ENCODE results near the gene NOL7. TPM values are rescaled to one million over a fixed set of nuclear protein-coding genes. Genes with fewer than 3 reads are reported as not detected.
A peak's percentile ranks its signal among the peaks of the same experiment; 100 is the strongest.

The NOL7 gene
- total RNA-seq, 6 experiments from 2014 or later: 12.9 to 68.2 (median 25.1) TPM

DNA sequence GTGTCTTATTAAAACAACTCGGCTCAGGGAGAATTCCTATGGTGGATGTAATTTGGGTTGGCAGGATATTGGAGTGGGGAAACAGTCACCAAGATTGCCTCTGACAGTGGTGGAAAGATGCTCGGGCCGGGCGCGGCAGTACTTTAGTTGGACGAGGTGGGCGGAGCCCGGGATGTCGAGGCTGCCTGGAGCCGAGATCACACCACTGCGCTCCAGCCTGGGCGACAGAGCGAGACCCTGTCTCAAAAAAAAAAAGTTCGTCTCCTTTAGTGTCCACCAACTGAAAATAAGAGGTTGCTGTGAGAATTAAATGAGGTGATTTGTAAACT lies 621 bp downstream of the NOL7 start:
- TF ChIP-seq POLR2A (IDR thresholded peaks at IDR 0.05): no peak
- TF ChIP-seq, protein P1, sequence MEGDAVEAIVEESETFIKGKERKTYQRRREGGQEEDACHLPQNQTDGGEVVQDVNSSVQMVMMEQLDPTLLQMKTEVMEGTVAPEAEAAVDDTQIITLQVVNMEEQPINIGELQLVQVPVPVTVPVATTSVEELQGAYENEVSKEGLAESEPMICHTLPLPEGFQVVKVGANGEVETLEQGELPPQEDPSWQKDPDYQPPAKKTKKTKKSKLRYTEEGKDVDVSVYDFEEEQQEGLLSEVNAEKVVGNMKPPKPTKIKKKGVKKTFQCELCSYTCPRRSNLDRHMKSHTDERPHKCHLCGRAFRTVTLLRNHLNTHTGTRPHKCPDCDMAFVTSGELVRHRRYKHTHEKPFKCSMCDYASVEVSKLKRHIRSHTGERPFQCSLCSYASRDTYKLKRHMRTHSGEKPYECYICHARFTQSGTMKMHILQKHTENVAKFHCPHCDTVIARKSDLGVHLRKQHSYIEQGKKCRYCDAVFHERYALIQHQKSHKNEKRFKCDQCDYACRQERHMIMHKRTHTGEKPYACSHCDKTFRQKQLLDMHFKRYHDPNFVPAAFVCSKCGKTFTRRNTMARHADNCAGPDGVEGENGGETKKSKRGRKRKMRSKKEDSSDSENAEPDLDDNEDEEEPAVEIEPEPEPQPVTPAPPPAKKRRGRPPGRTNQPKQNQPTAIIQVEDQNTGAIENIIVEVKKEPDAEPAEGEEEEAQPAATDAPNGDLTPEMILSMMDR (IDR thresholded peaks at IDR 0.05): no peak
- H3K9me3 ChIP-seq: no peaks in the 10 kb centered on the region
- peaks cover 0 to 32% (median 14%) of the 10 kb centered on the region in 4 donors for H3K36me3 ChIP-seq
- intact Hi-C loops (cut with DNase I): no loop called here
- ATAC-seq (peak; percentile 38 to 54 (median 47)), DNase-seq (peak; percentile 65 to 73 (median 68))
- no peaks in the 10 kb centered on the region for H3K27me3 ChIP-seq
- peak overlapping the region; percentile 84 to 93 (median 92) for H3K4me3 ChIP-seq
- H3K4me1 ChIP-seq: peaks cover 0 to 9% (median 2%) of the 10 kb centered on the region in 4 donors
- peak overlapping the region; percentile 68 to 78 (median 77) for H3K27ac ChIP-seq
- WGBS (ENCODE audit: insufficient coverage, low coverage, low lambda C conversion rate, missing lambda C conversion rate): 1% methylated on average over 11 of the region's 14 CpGs

DNA sequence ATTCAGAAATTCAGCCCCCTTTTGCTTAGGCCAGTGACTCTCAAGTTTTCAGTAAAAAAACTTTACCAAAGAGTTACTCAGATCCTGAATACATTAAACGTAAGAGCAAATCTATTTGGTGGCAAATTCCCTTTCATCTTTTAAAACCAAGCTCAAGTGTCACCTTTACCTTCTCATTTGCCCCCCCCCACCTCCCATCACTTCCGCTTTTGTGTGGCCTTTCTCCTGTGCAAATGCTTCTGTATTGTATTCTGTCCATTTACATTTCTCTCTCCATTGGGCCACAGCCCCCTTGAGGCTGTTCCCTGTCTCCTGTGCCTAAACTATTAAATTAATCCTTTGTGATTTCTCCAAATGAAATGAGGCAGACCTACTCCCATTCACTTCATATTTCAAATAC lies 1.9 kb downstream of the NOL7 start:
- H3K27ac ChIP-seq: no peak overlapping the region
- 87% methylated on average over 2 of the region's 2 CpGs for WGBS (ENCODE audit: insufficient coverage, low coverage, low lambda C conversion rate, missing lambda C conversion rate)
- DNase-seq: no peak
- intact Hi-C loops (cut with DNase I): no loop called here
- peaks cover 0 to 45% (median 22%) of the 10 kb centered on the region in 4 donors for H3K36me3 ChIP-seq
- H3K9me3 ChIP-seq: no peaks in the 10 kb centered on the region
- H3K4me3 ChIP-seq: no peak overlapping the region
- H3K27me3 ChIP-seq: no peaks in the 10 kb centered on the region
- TF ChIP-seq, protein P1 (IDR thresholded peaks at IDR 0.05): no peak
- TF ChIP-seq POLR2A (IDR thresholded peaks at IDR 0.05): no peak
- ATAC-seq: no peak
- peaks cover 0 to 9% (median 2%) of the 10 kb centered on the region in 4 donors for H3K4me1 ChIP-seq

DNA sequence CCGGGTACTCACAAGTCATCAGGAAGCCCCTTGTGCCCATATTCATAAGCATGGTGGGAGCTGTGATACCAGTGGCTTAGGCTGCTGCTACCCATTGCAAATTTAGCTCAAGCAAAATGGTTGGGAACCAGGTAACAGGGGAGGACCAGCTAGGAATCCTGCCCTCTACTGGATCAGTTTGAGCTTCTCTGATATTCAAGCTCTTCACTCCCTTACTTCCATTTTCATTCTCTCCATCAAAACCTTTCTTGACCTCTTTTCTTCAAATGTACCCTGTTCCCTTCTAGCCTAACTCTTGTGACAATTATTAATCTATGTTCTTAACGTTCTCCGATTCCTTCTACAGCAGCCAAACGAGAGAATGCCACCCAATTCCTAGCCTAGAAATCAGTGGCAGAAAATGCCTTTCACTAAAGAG lies 9.7 kb downstream of the NOL7 start:
- intact Hi-C loops (cut with DNase I): no loop called here
- Histone ChIP-seq H3K27ac (no peak overlapping the region), H3K36me3 (peaks cover 0 to 55% (median 18%) of the 10 kb centered on the region in 4 donors), H3K27me3 (no peaks in the 10 kb centered on the region), H3K4me3 (no peak overlapping the region), H3K4me1 (no peaks in the 10 kb centered on the region), H3K9me3 (no peaks in the 10 kb centered on the region)
- 53% methylated on average over 3 of the region's 4 CpGs for WGBS (ENCODE audit: insufficient coverage, low coverage, low lambda C conversion rate, missing lambda C conversion rate)
- ATAC-seq: peak; percentile 71 to 78 (median 74)
- no peak for DNase-seq
- TF ChIP-seq POLR2A (IDR thresholded peaks at IDR 0.05): no peak
- TF ChIP-seq, protein P1 (IDR thresholded peaks at IDR 0.05): peak; percentile 31 to 53 (median 44)

DNA sequence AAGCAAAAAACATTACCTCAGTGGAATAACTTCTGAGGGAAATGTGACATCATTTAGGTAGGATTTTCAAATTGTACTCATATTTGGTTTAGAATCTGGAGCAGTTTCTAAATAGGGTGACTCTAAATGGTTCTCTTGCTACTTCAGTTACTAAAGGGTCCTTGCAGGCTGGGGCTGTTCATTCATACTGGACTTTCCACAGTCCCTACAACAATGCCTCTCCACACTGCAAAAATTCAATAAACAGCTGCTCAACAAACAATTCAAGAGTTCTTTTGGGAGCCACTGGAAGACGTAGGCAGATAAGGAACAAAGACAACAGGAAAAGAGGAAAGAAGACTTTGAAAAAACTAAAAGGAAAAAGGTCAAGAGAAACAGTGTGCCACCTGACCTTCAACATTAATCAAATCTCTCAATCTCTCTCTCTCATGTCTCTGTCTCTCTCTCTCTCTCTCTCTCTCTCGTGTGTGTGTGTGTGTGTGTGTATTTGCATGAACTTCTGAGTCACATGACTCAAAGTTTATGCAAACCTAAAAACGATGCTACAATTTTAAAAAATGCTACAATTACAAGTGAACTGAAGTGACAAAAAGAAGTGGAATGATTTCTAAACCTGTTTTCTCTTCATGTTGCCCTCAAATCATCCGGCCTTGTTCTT lies 14.5 kb downstream of the NOL7 start:
- no peak for DNase-seq
- Histone ChIP-seq H3K27me3 (no peaks in the 10 kb centered on the region), H3K4me3 (no peak overlapping the region), H3K36me3 (peaks cover 0 to 17% (median 8%) of the 10 kb centered on the region in 4 donors), H3K4me1 (no peaks in the 10 kb centered on the region), H3K9me3 (no peaks in the 10 kb centered on the region), H3K27ac (no peak overlapping the region)
- no peak for ATAC-seq
- TF ChIP-seq, protein P1 (IDR thresholded peaks at IDR 0.05): no peak
- TF ChIP-seq POLR2A (IDR thresholded peaks at IDR 0.05): no peak
- intact Hi-C loops (cut with DNase I): no loop called here
- 51% methylated on average over 4 of the region's 4 CpGs for WGBS (ENCODE audit: insufficient coverage, low coverage, low lambda C conversion rate, missing lambda C conversion rate)
